Right lobe of liver (tissue), 4 donors: Measurements from ENCODE around the gene TMSB4X.

Experiments
- POLR2A ChIP-seq: fragments of 450-650 bp; IDR thresholded peaks from one replicate; pipeline ENCODE4 v1.6.1; 2017; ENCODE audit warnings: antibody characterized with exemption, mild to moderate bottlenecking
- TF ChIP-seq, protein P1 (sequence below), 4 donors: fragments of 200-600 bp in 3 of 4; fragments of 450-650 bp in 1 of 4; IDR thresholded peaks; one replicate each; pipeline versions ENCODE4 v1.5.1 to v1.8.0; 2016 to 2022; ENCODE audit warnings: antibody characterized with exemption in 4 of 4, mild to moderate bottlenecking in 2 of 4
- donor health status: DM: no; HTN: no; CAD: no.
- donor health status: DM: no; HTN: no; CAD: no.
- donor health status: DM: no; HTN: yes; CAD: no.

DNA sequence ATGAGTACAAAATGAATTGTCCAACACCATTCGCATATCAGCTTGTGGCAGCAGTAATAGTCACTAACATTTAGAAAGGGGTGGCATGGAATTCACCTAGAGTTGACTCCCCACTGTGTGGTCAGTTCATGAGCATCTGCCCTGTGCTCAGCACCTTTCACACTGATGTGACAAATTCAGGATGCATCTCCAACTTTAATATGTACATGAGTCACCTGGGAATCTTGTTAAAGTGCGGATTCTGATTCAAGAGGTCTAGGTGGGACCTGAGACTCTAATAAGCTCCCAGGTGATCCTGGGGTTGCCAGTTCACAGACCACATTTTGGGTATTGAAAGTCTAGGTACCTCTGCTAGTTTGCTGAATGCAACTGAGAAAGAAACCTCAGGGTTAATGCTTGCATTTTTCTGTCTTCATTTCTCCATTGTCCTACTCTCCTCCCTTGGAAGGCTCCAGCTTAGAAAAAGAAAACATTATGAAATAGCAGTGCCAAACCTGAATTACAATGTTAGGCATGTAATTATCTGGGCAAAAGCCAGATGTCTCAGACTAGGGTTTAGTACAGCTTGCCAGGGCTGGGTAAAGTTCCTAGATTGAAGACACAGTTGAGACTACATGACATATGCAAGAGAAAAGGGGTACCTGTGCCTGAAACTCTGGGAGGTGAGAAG is 32.7 kb downstream of the TMSB4X start:
- TF ChIP-seq POLR2A, result no peak
- TF ChIP-seq, protein P1, sequence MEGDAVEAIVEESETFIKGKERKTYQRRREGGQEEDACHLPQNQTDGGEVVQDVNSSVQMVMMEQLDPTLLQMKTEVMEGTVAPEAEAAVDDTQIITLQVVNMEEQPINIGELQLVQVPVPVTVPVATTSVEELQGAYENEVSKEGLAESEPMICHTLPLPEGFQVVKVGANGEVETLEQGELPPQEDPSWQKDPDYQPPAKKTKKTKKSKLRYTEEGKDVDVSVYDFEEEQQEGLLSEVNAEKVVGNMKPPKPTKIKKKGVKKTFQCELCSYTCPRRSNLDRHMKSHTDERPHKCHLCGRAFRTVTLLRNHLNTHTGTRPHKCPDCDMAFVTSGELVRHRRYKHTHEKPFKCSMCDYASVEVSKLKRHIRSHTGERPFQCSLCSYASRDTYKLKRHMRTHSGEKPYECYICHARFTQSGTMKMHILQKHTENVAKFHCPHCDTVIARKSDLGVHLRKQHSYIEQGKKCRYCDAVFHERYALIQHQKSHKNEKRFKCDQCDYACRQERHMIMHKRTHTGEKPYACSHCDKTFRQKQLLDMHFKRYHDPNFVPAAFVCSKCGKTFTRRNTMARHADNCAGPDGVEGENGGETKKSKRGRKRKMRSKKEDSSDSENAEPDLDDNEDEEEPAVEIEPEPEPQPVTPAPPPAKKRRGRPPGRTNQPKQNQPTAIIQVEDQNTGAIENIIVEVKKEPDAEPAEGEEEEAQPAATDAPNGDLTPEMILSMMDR (IDR thresholded peaks at IDR 0.05), result no peak
